CD4-positive, alpha-beta T cell treated with Interleukin-1 beta for 1 hour (primary cell): Measurements from ENCODE around the gene RECQL5.

Experiments used
- DNase-seq, 2 donors: peaks; one replicate each; pipeline ENCODE4 v3.0.0-alpha.2; 2020 to 2022

The RECQL5 gene

GRCh38 chr17:75632863-75633485 lies 34.0 kb downstream of the RECQL5 start, which contains the start of gene SMIM5:
SMIM5 (plus strand) TSS chr17:75633434; CDS start chr17:75640202, 6,768 bp downstream.
- DNase-seq, result peak; percentile 79

- no peak for DNase-seq
Observed at GRCh38 chr17:75632428-75632827, 34.5 kb downstream of the RECQL5 start.

- DNase-seq, result no peak
Observed at GRCh38 chr17:75631353-75631752, 35.6 kb downstream of the RECQL5 start.

GRCh38 chr17:75630071-75630917 lies 36.7 kb downstream of the RECQL5 start:
- no peak for DNase-seq

GRCh38 chr17:75629157-75629556 lies 37.8 kb downstream of the RECQL5 start:
- no peak for DNase-seq

GRCh38 chr17:75628425-75628824 lies 38.5 kb downstream of the RECQL5 start:
- DNase-seq, result no peak

GRCh38 chr17:75627094-75627493 lies 39.9 kb downstream of the RECQL5 start:
- DNase-seq, result no peak

- no peak for DNase-seq
Observed at GRCh38 chr17:75626496-75627038, 40.4 kb downstream of the RECQL5 start.

- DNase-seq, result peak in 1 of 2 donors; percentile 9
Observed at GRCh38 chr17:75625813-75626486, 41.0 kb downstream of the RECQL5 start.

GRCh38 chr17:75624714-75625345 lies 42.1 kb downstream of the RECQL5 start:
- no peak for DNase-seq

GRCh38 chr17:75624021-75624420 lies 42.9 kb downstream of the RECQL5 start:
- no peak for DNase-seq

- no peak for DNase-seq
Observed at GRCh38 chr17:75623386-75623785, 43.6 kb downstream of the RECQL5 start.

GRCh38 chr17:75622771-75623273 lies 44.1 kb downstream of the RECQL5 start:
- no peak for DNase-seq

- no peak for DNase-seq
Observed at GRCh38 chr17:75622076-75622475, 44.9 kb downstream of the RECQL5 start.

- DNase-seq, result no peak
Observed at GRCh38 chr17:75621489-75621888, 45.5 kb downstream of the RECQL5 start.

- no peak for DNase-seq
Observed at GRCh38 chr17:75619506-75620431, 47.2 kb downstream of the RECQL5 start.

GRCh38 chr17:75617675-75618074 lies 49.3 kb downstream of the RECQL5 start:
- no peak for DNase-seq

- DNase-seq, result no peak
Observed at GRCh38 chr17:75617218-75617617, 49.7 kb downstream of the RECQL5 start.

GRCh38 chr17:75616521-75617122 lies 50.3 kb downstream of the RECQL5 start:
- no peak for DNase-seq

GRCh38 chr17:75615301-75615700 lies 51.7 kb downstream of the RECQL5 start:
- no peak for DNase-seq
